Choroid plexus epithelial cell (primary cell): ENCODE results near the gene RAB40C.

Source experiments
- DNase-seq: peaks from one replicate; pipeline ENCODE4 v3.0.0-alpha.2; 2010; ENCODE audit warnings: low read depth
- H3K4me3 ChIP-seq: 2 replicates; pipeline ENCODE4 v1.5.1; 2011; ENCODE audit warnings: low read depth, mild to moderate bottlenecking, control low read depth, low read length, moderate library complexity
- CTCF ChIP-seq: conservative IDR thresholded peaks from 2 replicates; pipeline ENCODE4 v1.5.1; 2011; ENCODE audit warnings: low read depth, mild to moderate bottlenecking, control low read depth, inconsistent platforms, low read length, moderate library complexity

RAB40C gene

GRCh38 chr16:549544-550263 lies 40.2 kb upstream of the RAB40C start:
- peak; percentile 10 for TF ChIP-seq CTCF
- no peak overlapping the region for H3K4me3 ChIP-seq
- no peak for DNase-seq

GRCh38 chr16:551210-551609 lies 38.7 kb upstream of the RAB40C start:
- no peak overlapping the region for H3K4me3 ChIP-seq
- no peak for DNase-seq
- no peak for TF ChIP-seq CTCF

GRCh38 chr16:552171-552570 lies 37.7 kb upstream of the RAB40C start:
- no peak overlapping the region for H3K4me3 ChIP-seq
- no peak for TF ChIP-seq CTCF
- no peak for DNase-seq

GRCh38 chr16:553601-554296 lies 36.1 kb upstream of the RAB40C start:
- no peak for TF ChIP-seq CTCF
- DNase-seq = no peak
- H3K4me3 ChIP-seq = no peak overlapping the region

- TF ChIP-seq CTCF = no peak
- no peak for DNase-seq
- no peak overlapping the region for H3K4me3 ChIP-seq
Measured at GRCh38 chr16:554297-554621, 35.6 kb upstream of the RAB40C start.

- TF ChIP-seq CTCF = no peak
- no peak for DNase-seq
- no peak overlapping the region for H3K4me3 ChIP-seq
Measured at GRCh38 chr16:554640-555365, 35.1 kb upstream of the RAB40C start.
